Brain microvascular endothelial cell (primary cell): ENCODE results near the gene PARS2.

ENCODE experiments used
- DNase-seq: peaks from one replicate; pipeline ENCODE4 v3.0.0-alpha.2; 2020
- H3K27ac ChIP-seq: fragments of 250-450 bp; sonication (Bioruptor Pico); 2 replicates; pipeline ENCODE4 v1.5.1; 2020; ENCODE audit warnings: mild to moderate bottlenecking, moderate library complexity
- H3K27me3 ChIP-seq: fragments of 250-450 bp; sonication (Bioruptor Pico); replicated peaks from 2 replicates; pipeline ENCODE4 v1.5.1; 2020; ENCODE audit warnings: mild to moderate bottlenecking
- H3K36me3 ChIP-seq: fragments of 250-450 bp; sonication (Bioruptor Pico); replicated peaks from 2 replicates; pipeline ENCODE4 v1.5.1; 2020; ENCODE audit warnings: mild to moderate bottlenecking
- H3K4me3 ChIP-seq: 2 replicates; pipeline ENCODE4 v1.5.1; 2011; ENCODE audit warnings: low read depth, mild to moderate bottlenecking, control low read depth, low read length, moderate library complexity
- in situ Hi-C: cut with HindIII; loops from 2 replicates; pipeline ENCODE4 v1.10.0; 2017; ENCODE audit warnings: low sequenced_read_pairs, low pct_ligation_motif_present
- TF ChIP-seq, protein P1 (sequence below): IDR thresholded peaks from 2 replicates; pipeline ENCODE4 v1.5.1; 2011; ENCODE audit warnings: low read depth, mild to moderate bottlenecking, moderate library complexity, low read length, control low read depth, inconsistent platforms; ENCODE audit errors: missing control alignments

The PARS2 gene

DNA sequence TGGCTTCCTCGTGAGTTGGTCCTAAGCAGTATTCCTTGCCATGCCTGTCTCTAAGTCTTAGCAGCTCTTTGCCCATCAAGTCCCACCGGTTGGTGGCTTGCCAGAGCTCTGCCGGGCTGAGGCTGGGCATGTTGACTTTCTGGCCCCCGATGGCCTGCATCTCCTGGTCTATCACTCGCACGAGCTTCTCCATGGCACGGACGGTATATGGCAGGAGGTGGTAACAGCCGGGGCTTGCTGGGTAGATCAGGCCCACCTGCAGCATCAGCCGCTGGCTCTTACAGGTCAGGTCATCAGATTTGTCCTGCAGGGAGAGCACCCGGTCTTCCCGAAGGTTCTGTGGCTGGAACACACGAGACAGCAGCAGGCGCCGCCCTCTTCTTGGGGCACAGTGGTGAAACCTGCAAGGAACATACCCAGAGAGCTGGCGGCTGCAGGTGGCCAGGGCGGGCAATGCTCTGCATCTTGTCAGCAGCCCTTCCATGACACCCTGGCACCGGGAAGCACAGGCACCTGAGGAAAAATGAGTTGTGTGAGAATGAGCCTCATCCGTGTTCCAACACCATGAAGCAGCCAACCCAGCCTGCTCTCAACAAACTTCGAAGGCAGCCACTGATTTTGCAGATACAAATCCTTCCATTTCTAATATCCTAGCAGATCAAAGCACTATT is 5.5 kb downstream of the PARS2 start:
- in situ Hi-C loops: no loop called here
- H3K27ac ChIP-seq: no peak overlapping the region
- no peak overlapping the region for H3K4me3 ChIP-seq
- DNase-seq: no peak
- H3K27me3 ChIP-seq: no peaks in the 10 kb centered on the region
- TF ChIP-seq, protein P1, sequence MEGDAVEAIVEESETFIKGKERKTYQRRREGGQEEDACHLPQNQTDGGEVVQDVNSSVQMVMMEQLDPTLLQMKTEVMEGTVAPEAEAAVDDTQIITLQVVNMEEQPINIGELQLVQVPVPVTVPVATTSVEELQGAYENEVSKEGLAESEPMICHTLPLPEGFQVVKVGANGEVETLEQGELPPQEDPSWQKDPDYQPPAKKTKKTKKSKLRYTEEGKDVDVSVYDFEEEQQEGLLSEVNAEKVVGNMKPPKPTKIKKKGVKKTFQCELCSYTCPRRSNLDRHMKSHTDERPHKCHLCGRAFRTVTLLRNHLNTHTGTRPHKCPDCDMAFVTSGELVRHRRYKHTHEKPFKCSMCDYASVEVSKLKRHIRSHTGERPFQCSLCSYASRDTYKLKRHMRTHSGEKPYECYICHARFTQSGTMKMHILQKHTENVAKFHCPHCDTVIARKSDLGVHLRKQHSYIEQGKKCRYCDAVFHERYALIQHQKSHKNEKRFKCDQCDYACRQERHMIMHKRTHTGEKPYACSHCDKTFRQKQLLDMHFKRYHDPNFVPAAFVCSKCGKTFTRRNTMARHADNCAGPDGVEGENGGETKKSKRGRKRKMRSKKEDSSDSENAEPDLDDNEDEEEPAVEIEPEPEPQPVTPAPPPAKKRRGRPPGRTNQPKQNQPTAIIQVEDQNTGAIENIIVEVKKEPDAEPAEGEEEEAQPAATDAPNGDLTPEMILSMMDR: no peak
- peaks cover 9% of the 10 kb centered on the region for H3K36me3 ChIP-seq

DNA sequence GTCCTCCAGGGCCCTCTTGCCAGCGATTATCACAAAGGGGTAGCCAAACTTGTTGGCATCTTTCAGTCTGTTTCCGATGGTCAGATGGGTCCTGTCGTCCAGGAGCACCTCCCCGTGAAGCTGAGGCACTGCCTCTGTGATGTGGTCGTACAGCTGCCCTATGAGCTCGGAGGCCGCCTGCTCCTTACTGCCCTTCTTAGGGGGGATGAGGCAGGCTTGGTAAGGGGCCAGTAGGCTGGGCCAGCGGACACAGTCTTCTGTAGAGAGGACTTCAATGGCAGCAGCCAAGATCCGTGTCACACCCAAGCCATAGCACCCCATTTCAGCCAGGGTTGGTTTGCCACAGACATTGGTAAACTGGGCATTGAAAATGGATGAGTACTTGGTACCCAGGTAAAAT is 6.5 kb downstream of the PARS2 start:
- H3K27ac ChIP-seq: no peak overlapping the region
- peaks cover 9% of the 10 kb centered on the region for H3K36me3 ChIP-seq
- H3K27me3 ChIP-seq: no peaks in the 10 kb centered on the region
- H3K4me3 ChIP-seq: no peak overlapping the region
- TF ChIP-seq, protein P1: no peak
- in situ Hi-C loops: no loop called here
- DNase-seq: no peak

DNA sequence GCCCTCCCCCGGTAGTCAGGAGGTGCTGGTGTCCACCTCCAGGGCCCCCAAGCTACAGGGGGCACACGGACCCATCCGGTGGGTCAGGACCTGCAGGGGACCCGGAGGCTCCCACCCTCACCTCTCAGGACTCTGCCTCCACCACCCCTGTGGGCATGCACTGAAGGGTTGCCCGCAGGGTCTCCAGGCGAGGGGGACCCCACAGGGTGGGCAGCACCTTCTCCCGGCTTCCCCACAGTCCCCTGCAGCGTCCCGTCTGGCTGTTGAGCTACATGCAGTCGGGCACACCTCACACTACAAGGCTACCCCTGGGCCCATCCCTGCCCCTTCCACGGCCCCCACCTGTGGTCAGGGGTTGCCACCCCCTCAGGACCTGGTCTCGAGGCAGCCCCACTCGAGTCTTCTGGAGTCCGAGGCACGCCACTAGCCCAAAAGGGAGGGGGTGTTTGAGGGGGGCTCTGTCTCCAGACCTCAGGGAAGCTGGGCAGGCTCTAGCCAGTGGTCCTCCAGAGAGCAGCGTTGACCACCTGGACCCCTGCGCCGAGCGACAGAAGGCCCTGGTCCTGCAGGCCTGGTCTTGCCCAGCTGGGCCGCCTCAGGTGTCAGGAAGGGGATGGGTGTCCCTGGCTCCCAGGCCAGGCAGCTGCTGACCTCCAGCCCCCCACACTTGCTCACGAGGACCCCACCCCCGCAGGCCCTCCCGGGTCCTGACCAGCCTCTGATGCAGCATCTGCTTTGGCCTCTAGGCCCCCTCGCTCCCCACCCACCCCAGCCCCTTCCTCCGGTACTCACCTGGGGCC is 9.6 kb downstream of the PARS2 start:
- DNase-seq: no peak
- no peaks in the 10 kb centered on the region for H3K27me3 ChIP-seq
- TF ChIP-seq, protein P1: no peak
- no peak overlapping the region for H3K27ac ChIP-seq
- no peak overlapping the region for H3K4me3 ChIP-seq
- peaks cover 9% of the 10 kb centered on the region for H3K36me3 ChIP-seq
- in situ Hi-C loops: no loop called here

DNA sequence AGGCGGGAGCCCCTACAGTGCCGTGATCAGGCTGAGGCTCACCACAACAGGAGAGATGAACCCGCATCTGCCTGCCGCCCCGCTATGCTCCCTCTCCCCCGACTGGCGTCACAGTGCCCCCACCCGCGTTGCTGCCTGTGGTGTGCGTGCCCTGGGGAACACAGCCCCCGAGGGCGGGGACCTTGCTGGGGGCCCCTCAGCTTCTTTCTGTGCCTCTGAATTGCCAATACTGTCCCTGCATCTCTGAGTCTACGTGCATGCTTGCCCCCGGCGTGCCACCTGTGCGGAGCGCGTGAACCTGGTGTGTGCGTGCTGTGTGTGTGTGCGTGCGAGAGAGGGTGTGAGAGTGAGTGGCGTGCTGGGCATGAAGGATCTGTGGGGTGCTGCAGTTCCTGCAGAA is 10.3 kb downstream of the PARS2 start:
- H3K27me3 ChIP-seq: no peaks in the 10 kb centered on the region
- peaks cover 9% of the 10 kb centered on the region for H3K36me3 ChIP-seq
- in situ Hi-C loops: no loop called here
- no peak overlapping the region for H3K27ac ChIP-seq
- no peak overlapping the region for H3K4me3 ChIP-seq
- DNase-seq: no peak
- TF ChIP-seq, protein P1: no peak

DNA sequence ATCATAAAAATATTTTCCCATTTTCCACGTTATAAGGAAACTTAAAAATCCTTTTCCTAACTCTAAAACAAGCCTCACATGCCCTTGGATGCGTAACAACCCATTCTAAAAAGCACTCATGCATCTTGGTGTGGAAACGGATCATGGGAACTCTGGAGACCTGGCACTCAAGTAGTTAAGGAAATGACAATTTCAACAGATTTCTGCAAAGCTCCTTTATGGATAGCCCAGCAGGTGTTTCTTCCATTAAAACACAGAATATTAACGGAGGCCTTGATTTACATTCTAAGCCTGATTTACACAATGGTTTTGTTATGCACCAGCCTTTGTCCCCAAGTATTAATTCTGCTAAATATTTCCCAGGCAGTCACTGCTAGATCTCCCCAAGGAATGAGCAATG is 12.9 kb downstream of the PARS2 start:
- TF ChIP-seq, protein P1: no peak
- no peaks in the 10 kb centered on the region for H3K27me3 ChIP-seq
- no peak overlapping the region for H3K27ac ChIP-seq
- no peaks in the 10 kb centered on the region for H3K36me3 ChIP-seq
- in situ Hi-C loops: no loop called here
- no peak for DNase-seq
- H3K4me3 ChIP-seq: no peak overlapping the region
